ENCODE results near the gene HSPB9.
A peak's percentile ranks its signal among the peaks of the same experiment; 100 is the strongest.

HSPB9 gene

DNA sequence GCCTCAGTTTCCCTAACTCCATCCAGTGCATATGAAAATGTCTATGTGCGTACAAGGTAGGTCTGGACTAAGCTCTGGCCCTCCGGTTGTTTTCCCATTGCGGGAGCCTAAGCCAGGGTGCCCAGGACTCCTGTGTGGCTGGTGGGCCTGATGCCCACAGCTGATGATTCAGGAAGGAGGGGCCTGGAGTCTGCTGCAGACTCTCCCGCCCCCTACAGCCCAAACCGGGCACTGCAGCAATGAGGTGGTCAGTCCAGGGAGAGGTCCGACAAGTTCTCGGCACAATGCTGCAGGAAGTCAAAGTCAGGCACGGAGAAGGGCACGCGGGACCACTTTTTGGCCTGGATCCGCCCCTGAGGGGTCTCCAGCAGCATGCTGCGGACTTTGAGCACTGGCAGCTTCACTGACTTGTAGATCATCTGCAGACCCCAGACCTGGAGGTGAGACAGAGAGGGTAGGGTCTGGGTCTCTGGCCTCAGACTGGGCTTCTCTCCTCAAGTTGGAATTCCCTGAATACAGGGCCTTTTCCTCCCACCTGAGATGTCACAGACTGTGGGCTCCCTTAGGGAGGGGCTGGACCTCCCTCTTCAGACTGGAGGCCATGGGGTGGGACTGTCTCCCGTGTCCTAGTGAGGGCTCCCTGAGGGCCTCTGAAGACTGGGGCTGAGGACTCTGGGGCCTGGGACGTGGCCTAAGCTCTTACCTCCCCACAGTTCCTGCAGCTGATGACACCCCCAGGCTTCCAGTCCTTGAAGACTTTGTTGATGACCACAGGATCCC, 20.9 kb upstream of the HSPB9 start:
- peak; percentile 81 for DNase-seq

DNA sequence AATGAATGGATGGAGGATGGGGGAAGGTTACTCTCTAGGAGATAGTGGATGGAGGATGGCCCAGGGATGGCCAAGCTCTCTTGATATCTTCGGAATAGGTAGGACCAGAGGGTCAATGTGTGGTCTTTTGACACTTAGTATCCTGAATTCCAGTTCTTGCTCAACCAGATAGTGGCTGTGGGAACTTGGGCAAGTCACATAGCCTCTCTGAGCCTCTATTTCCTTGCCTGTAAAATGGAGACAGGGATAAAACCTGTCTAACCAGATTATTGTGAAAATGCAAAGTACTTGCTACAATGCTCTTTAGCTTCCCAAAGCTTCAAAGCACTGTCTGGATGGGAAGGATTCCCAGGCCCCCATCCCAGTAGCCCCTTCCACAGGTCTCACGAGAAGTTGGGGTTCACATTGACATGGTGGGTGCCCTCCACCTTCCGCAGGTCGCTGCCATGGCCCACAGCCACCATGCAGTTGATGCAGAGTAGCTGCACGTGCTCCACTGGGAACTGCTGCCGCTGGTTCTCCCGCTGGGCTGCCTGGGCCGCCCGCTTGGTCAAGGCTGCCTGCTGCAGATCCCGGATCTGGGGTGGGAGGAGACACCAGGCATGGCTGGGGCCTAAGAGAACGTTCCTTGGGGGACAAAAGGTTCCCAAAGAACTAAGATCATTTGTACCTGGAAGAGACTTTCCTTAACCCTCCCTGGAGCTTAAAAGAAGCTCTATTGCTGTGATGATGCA, 19.2 kb upstream of the HSPB9 start:
- DNase-seq = no peak

GRCh38 chr17:42104264-42104663, 18.3 kb upstream of the HSPB9 start:
- DNase-seq = no peak

DNA sequence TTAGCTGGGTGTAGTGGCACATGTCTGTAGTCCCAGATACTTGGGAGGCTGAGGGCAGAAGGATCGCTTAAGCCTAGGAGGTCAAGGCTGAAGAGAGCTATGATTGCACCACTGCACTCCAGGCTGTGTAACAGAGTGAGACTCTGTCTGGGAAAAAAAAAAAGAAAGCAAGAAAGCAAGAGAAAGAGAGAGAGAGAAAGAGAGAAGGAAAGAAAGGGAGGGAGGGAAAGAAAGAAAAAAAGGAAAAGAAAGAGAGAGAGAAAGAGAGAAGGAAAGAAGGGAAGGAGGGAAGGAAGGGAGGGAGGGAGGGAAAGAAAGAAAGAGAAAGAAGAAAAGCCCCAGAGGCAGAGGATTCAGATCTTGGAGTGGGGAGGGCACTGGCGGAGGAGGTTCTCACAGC, 16.6 kb upstream of the HSPB9 start:
- DNase-seq = no peak

GRCh38 chr17:42107124-42107523, 15.5 kb upstream of the HSPB9 start:
- DNase-seq = no peak

DNA sequence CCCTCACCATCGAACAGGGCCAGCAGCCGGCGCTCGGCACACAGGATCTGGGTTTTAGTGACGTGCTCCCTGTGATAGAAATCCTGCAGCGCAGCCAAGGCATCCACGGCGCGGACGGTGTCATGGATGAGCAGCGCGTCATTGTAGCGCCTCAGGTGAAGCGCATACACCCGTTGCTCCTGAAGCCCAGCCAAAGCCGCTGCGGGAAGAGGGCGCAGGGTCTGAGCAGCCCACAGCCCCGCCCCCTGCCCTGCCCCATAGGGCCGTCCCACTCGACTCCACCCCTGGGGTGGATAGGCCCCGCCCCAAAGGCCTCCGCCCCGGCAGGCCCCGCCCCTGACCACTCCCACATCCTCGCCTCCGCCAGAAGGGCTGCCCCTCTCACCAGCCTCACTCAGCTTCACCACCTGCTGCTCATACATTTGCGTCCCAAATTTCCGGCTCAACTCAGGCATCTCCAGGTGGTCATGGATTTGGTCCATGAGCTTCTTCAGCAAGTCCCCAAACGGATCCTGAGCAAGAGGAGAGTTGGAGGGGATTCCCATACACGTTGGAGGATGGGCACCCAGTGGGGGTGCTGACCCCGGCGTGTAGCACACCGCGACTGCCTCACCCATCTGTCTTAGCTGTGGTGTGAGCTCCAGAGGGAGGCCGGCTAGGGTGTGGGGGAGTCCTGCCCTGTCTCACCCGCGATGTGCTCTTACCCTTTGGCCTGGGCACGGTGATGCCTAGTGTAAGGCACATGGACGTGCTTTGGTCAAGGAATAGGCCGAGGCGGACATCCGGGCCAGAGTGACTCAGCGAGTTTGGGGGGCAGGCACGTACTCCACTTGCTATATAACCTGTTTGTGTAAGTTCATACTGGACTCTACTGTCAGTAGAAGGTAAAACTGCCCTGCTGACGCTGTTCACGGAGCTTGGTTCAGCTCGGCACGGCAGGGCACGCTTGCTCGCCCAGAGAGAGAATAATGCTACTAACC, 14.7 kb upstream of the HSPB9 start:
- DNase-seq = peak; percentile 99

DNA sequence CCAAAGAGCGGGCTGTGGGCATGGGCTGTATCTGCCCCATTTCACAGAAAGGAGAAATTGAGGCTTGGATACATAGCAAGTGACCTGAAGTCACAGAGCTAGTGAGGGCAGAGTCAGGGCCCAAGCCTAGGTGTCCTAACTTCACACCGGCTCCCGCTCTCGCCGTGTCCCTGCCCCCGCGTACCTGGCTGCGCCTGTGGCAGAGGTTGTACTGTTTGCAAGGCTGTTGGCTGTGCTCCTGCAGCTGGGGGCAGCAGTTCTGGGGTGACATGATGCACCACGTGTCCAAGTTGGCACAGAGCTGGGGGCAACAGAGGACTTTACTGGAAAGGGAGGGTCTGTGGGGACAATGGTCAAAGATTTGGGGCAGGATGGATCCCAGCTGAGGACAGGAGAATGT, 13.5 kb upstream of the HSPB9 start:
- no peak for DNase-seq

- DNase-seq = no peak
Measured at GRCh38 chr17:42110301-42111264, 12.0 kb upstream of the HSPB9 start.

DNA sequence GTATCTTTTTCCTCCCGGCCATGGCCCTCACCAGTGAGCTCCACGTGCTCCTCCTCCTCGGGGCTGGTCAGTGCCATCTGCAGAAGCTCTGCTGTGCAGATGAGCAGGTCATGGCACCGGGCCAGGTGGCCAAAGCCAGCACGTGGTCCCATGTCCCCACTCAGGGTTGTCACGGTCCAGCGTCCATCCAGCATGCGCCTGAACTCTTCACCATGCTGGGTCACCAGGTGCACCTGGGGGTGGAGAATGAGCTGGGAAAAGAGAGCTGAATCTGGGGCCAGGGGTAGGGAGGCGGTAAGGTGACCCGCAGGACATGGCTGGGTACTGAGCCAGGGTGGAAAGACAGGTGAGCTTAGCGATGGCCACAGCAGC, 11.4 kb upstream of the HSPB9 start:
- no peak for DNase-seq

DNA sequence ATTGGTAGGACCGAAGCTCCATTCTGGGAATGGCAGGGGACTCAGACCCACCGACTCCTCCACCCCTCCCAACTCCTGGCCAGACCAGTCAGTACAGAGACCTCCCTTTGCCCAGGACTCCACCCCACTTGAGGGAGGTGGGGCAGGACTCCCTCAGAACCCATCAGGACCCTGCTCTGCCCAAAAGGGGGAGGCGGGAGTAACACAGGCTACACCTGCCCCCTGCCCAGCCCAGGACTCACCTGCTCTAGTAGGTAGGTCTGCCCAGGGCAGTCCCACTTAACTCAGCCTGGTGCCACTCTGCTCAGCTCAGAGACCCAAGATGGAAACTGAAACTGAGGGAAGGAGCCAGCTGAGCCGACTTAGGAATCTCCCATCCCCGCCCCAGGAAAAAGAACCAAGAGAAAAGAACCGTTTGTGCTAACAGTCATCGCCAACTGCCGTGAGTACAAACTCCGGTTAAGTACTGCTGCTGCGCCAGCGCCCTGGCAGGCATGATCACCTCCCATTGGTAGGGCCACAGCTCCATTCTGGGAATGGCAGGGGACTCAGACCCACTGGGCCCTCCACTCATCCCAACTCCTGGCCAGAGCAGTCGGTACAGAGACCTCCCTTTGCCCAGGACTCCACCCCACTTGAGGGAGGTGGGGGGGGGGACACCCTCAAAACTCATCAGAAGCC, 10.6 kb upstream of the HSPB9 start:
- DNase-seq = no peak

- no peak for DNase-seq
Measured at GRCh38 chr17:42112552-42113176, 9.9 kb upstream of the HSPB9 start, which contains the start of gene DHX58. Gene DHX58, minus strand, starts transcription at chr17:42112714. Its CDS starts 822 bp downstream, at chr17:42111892.

DNA sequence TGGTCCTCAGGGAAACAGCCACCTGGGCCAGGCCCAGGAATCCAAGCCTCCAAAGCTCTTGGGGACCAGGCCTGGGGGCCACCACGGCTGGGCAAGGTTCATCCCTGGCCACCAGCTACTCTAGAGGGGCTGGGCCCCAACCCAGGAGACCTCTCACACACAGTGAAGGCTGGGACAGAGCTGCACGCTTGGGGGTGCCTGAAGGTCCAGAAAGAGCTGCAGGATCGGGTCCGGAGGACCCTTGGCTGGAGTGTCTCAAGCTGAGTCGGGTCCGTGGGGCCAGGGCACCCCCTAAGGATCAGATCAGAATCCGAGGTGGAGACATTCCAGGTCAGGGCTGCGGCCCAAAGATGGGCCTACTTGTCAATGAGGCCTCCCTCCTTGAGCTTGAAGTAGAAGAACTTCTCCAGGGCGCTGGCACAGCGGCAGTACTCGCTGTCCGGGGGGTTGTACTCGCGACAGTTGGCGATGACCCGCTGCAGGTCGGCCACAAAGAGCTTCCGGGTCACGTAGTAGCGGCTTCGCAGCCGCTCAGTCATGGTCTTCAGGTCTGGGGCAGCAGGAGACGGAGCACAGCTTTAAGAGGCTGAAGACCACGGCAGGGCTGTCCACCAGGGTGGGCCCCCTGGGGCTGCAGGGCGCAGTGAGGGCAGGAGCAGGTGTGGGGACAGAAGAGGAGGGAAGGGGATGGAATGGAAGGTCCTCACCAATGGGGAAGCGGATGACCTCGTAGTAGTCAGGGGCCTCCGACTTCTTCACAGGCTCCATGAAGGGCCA, 9.1 kb upstream of the HSPB9 start:
- DNase-seq = no peak

- no peak for DNase-seq
Measured at GRCh38 chr17:42114118-42114517, 8.5 kb upstream of the HSPB9 start.

- peak; percentile 84 for DNase-seq
Measured at GRCh38 chr17:42116705-42117396, 5.8 kb upstream of the HSPB9 start.

GRCh38 chr17:42117397-42118125, 5.0 kb upstream of the HSPB9 start:
- no peak for DNase-seq

DNA sequence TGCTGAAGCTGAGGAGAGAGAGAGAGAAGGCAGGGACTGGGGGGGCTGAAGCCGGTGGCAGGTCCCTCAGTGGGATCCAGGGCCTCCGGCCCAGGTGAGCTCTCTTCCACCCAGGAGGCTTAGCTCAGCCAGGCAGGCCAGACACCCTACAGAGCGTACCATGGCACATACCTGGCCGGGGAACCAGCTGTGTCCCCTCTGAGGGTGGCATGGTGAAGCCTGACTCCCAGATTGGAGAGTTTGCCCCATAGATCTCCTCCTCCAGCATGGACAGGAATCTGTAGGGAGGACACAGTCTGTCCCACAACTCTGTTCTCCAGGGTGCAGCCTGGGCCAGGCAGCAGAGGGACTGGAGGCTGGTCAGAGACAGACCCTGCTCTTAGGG, 4.5 kb upstream of the HSPB9 start:
- DNase-seq = no peak

DNA sequence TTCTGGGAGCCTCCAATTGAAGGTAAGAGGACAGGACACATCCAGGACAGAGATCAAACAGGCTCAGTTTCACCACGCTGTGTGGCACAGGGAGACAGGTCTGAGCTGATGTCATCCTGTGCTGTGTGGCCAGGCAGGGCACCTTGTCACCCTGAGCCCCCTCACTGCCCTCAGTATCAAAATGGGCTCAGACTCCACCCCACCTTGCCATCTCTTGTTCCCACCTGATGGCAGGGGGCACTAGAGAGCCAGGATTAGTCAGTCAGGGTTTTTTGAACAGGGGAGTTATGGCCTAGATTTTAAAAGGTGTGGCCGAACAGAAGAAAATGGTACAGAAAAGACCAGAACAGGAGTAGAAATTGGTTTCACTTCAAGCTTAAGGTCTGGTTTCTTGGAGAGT, 4.1 kb upstream of the HSPB9 start:
- peak; percentile 58 for DNase-seq

DNA sequence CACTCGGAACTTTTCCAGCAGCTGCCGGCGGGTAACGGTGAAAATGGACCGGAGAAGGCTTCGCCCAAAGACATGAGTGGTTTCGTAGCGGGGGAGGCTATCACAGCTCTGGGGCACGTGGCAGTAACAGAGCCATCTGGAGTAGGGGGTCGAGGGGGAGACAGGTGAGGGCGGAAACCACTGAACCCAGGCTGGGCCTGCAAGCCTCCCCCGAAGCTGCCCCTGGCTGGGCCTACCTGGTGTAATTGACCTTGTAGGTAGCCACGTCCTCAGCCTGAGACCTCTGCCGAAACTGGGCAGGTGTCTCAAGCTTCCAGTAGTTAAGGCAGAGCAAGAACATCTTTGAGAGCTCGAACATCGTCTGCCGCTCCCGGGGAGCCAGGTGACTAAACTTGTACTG, 3.3 kb upstream of the HSPB9 start:
- no peak for DNase-seq

Measured in NCI-H69 (cell line).